T-helper 1 cell (primary cell): ENCODE results near the gene ZNF575.
"Not testable (repeated sequence)": the region's sequence is repeated elsewhere in the genome, so short reads cannot be mapped to it uniquely, and the experiment has no call there.

ENCODE experiments used
- DNase-seq, 5 donors: peaks; one replicate each; pipeline ENCODE4 v3.0.0-alpha.2; 2012 to 2020

The ZNF575 gene

DNA sequence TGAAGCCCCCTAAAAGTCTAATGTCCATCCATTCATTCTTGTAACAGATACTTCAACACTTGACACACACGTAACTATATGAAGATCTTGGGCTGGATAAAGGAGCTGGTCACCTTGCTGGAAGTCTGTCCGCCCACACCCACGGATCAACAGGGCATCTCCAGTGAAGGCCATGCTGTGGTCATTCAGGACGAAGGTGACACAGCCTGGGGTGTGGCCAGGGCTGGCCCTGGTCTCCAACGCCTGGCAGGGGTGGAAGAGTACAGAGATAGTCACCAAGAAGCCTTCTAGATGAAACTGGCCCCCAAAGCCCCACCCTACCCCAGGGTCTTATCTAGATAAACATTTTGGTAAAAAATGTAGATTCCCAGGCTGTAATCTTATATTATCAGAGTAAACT lies 21.7 kb upstream of the ZNF575 start:
- no peak for DNase-seq

- not testable (repeated sequence) for DNase-seq
Observed at GRCh38 chr19:43512399-43512798, 20.6 kb upstream of the ZNF575 start.

DNA sequence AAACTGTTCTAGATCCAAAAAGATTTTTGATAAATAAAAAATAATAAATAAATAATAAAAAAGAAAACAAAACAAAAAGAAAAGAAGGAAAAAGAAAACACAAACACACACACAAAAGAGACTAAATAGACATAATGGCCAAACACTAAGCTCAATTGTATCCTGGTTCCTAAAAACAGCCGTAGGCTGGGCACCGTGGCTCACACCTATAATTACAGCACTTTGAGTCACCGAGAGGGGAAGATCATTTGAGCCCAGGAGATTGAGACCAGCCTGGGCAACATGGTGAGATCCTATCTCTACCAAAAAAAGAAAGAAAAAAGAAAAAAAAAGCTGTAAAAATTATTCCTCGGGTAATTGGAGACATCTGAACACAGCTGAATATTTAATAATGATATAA lies 14.9 kb upstream of the ZNF575 start:
- no peak for DNase-seq

- DNase-seq: peak; percentile 61 to 81 (median 74)
Observed at GRCh38 chr19:43519436-43520088, 13.4 kb upstream of the ZNF575 start.

DNA sequence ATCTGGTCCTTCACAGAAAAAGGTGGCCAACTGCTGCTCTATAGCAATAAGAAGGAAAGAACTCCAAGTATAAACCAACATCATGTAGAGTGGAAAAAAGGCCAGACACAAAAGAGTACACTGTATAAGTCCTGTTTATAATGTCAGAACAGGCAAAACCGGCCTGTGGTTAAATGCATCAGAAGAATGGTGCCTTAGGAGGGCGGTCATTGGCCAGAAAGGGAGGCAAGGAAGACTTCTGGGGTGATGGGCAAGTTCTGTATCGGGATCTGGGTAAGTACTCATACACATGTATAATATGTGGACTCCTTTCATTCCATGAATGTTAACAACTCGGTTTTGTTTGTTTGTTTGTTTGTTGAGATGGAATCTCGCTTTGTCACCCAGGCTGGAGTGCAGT lies 10.1 kb upstream of the ZNF575 start:
- no peak for DNase-seq

DNA sequence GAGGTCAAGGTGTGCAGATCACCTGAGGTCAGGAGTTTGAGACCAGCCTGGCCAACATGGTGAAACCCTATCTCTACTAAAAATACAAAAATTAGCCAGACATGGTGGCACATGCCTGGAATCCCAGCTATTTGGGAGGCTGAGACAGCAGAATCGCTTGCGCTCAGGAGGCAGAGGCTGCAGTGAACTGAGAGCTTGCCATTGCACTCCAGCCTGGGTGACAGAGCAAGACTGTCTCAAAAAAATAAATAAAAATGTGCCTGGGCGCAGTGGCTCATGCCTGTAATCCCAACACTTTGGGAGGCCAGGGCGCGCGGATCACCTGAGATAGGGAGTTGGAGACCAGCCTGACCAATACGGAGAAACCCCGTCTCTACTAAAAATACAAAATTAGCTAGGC lies 9.3 kb upstream of the ZNF575 start:
- not testable (repeated sequence) for DNase-seq

- DNase-seq: peak in 1 of 5 donors; percentile 50
Observed at GRCh38 chr19:43524922-43525835, 7.8 kb upstream of the ZNF575 start.

- no peak for DNase-seq
Observed at GRCh38 chr19:43525836-43526771, 6.9 kb upstream of the ZNF575 start.

- peak; percentile 53 to 83 (median 65) for DNase-seq
Observed at GRCh38 chr19:43526884-43527859, 5.8 kb upstream of the ZNF575 start, which contains the start of gene ETHE1. ETHE1 (minus strand) TSS chr19:43527201; CDS start chr19:43527177, 24 bp downstream.

- no peak for DNase-seq
Observed at GRCh38 chr19:43527860-43528622, 4.9 kb upstream of the ZNF575 start.

GRCh38 chr19:43532571-43532961 lies 422 bp upstream of the ZNF575 start:
- DNase-seq: no peak

DNA sequence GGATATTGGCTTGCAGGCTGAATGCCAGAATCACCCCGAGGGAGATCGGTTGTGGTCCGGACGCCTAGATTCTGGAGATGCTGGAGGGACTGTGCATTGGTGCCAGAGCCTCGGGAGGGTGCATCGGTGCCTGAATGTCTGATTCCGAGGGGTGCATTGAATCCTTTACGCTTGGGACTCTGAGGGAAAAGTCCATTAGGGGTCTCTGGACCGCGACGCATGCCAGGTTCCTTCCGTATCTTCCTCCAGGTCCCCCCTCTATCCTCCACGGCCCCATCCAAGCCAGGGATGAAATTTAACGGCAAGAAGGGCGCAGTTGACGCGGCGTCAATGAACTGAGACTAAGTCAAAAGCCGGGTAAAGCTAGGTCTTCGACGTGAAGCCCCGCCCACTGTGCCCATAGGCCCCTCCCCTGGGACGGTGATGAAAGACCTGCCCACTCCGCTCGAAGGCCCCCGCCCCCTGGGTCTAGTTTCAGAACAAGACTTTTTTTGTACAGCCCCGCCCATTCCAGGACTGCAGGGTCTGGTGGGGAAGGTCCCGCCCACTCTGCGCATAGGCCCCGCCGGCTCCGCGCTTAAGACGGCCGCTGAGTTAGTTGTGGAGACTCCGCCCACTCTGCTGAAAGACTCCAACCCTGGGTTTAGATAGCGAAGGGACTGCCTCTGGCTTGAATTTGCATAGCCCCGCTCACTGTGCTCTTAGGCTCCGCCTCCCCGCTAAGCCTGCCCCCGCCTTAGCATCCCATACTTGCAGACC lies 737 bp downstream of the ZNF575 start:
- peak; percentile 84 to 98 (median 92) for DNase-seq

GRCh38 chr19:43534305-43534815 lies 1.4 kb downstream of the ZNF575 start:
- no peak for DNase-seq

DNA sequence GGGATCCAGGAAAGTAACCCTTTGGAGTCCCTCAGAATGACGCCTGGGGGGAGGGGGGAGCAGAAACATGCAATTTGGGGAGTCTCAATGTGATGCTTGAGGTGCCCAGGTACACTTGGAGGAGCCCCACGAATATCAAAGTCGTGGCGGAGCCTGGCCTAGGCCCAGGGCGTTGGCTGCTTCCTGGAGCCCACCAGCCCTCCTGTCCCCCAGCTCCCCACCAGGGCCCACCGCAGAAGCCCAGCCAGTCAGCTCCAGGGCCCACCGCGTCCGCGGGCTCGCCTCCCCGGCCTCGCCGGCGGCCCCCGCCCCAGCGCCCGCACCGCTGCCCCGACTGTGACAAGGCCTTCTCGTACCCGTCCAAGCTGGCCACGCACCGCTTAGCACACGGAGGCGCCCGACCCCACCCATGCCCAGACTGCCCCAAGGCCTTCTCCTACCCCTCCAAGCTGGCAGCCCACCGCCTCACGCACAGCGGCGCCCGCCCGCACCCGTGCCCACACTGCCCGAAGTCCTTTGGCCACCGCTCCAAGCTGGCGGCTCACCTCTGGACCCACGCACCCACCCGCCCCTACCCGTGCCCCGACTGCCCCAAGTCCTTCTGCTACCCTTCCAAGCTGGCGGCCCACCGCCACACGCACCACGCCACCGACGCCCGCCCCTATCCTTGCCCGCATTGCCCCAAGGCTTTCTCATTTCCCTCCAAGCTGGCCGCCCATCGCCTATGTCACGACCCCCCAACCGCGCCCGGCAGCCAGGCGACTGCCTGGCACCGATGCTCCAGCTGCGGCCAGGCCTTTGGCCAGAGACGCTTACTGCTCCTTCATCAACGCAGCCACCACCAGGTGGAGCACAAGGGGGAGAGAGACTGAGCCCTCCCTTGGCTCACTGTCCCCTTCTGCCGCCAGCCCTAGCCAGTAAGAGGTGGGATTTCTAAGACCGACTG lies 2.1 kb downstream of the ZNF575 start:
- DNase-seq: no peak

DNA sequence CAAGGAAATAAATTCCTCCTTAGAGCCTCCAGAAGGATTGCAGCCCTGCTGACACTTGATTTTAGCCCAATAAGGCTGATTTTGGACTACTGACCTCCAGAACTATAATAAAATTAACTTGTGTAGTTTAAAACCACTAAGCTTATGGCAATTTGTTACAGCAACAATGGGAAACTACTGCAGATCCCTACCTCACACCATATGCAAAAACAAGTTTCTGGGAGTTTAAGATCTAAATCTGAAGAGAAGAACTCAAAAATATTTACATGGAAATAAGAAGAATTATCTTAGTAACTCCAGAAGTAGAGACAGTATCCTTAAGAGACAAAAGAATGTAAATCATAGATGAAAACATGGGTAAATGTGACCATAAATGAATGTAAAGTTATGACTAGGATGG lies 5.9 kb downstream of the ZNF575 start:
- no peak for DNase-seq

GRCh38 chr19:43540381-43540780 lies 7.4 kb downstream of the ZNF575 start:
- DNase-seq: no peak

DNA sequence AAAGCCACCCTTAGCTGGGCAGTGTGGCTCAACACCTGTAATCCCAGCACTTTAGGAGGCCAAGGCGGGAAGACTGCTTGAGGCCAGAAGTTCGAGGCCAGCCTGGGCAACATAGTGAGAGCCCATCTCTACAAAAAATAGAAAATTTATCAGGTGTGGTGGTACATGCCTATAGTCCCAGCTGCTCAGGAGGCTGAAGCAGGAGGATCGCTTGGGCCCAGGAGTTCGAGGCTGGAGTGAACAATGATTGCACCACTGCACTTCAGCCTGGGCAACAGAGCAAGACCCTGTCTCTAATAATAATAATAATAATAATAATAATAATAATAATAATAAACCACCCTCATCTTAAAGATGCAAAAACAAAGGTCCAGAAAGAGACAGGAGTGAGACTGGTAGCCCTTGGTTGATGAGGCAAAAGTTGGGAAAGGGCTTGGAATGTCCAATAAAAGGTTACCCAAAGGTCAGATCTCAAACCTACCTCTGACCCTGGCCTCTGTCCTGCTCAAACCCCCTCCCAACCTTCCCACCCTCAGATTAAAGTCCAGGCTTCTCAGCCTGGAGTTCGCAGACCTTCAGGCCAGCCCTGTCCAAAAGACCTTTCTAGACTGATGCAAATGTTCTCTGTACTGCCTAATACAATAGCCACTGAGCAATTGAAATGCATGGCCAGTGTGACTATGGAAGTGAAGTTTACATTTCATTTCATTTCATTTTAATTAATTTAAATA lies 9.1 kb downstream of the ZNF575 start:
- DNase-seq: no peak

DNA sequence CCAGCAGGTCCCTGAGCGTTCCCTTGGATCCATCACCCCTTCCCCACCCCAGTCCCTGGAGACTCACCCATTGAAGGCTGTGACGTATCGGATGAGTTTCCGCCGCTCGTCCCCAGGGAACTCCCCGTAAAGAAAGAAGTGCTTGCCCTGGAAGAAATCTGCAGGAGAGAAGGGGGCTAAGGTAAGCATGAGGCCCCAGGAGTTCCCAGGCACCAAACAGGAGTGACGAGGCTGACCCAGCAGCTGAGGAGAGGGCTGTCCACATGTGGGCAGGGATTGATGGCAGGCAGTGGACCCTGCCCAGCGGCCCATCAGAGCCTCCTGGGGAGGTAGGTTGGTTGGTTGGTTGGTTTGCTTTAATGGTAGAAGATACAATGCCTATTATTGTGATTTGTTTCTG lies 11.1 kb downstream of the ZNF575 start:
- no peak for DNase-seq
